ENCODE results near the gene CORO2A. TPM values are rescaled to one million over a fixed set of nuclear protein-coding genes. Genes with fewer than 3 reads are reported as not detected.
"Not testable (repeated sequence)": the region's sequence is repeated elsewhere in the genome, so short reads cannot be mapped to it uniquely, and the experiment has no call there.

CORO2A gene
- total and polyA plus RNA-seq, 11 donors, result 0.09 to 2.2 (median 0.22) TPM

GRCh38 chr9:98130576-98131228, 61.7 kb downstream of the CORO2A start:
- TF ChIP-seq POLR2A (IDR thresholded peaks at IDR 0.05), result no peak
- no peak for TF ChIP-seq CTCF (IDR thresholded peaks at IDR 0.05)
- no peaks in the 10 kb centered on the region for H3K9me3 ChIP-seq
- H3K4me3 ChIP-seq, result no peak overlapping the region
- ATAC-seq, result no peak
- intact Hi-C loops (cut with DNase I), result no loop called here
- DNase-seq, result no peak
- peaks cover 0 to 20% (median 0%) of the 10 kb centered on the region in 12 donors for H3K4me1 ChIP-seq
- no peaks in the 10 kb centered on the region for H3K27me3 ChIP-seq
- peaks cover 0 to 11% (median 0%) of the 10 kb centered on the region in 9 donors for H3K36me3 ChIP-seq
- WGBS, 4 donors, result 81 to 83% (median 82%) methylated on average over 11 to 13 of the region's 13 CpGs
- no peak overlapping the region for H3K27ac ChIP-seq

GRCh38 chr9:98130060-98130459, 62.4 kb downstream of the CORO2A start:
- ATAC-seq; intact Hi-C loops (cut with DNase I): not testable (repeated sequence)

GRCh38 chr9:98129451-98129881, 63.0 kb downstream of the CORO2A start:
- H3K4me3 ChIP-seq, result no peak overlapping the region
- 89 to 91% (median 90%) methylated on average over 10 of the region's 10 CpGs for WGBS, 4 donors
- DNase-seq (peak in 1 of 5 donors; percentile 31), ATAC-seq (peak in 3 of 4 donors; percentile 50 to 78 (median 71))
- no peaks in the 10 kb centered on the region for H3K9me3 ChIP-seq
- H3K27me3 ChIP-seq, result no peaks in the 10 kb centered on the region
- H3K27ac ChIP-seq, result peak overlapping the region in 1 of 12 donors; percentile 75
- H3K36me3 ChIP-seq, result peaks cover 0 to 16% (median 0%) of the 10 kb centered on the region in 9 donors
- TF ChIP-seq CTCF (IDR thresholded peaks at IDR 0.05), result no peak
- TF ChIP-seq POLR2A (IDR thresholded peaks at IDR 0.05), result no peak
- H3K4me1 ChIP-seq, result peaks cover 0 to 20% (median 0%) of the 10 kb centered on the region in 12 donors
- intact Hi-C loops (cut with DNase I), result no loop called here

More at GRCh38 chr9:98130060-98130459, 62.4 kb downstream of the CORO2A start:
- WGBS, 4 donors, result 93 to 98% (median 98%) methylated on average over 4 of the region's 4 CpGs
- H3K4me3 ChIP-seq, H3K27me3 ChIP-seq, DNase-seq, H3K9me3 ChIP-seq, H3K27ac ChIP-seq: not testable (repeated sequence)
- Histone ChIP-seq H3K4me1 (peaks cover 0 to 20% (median 0%) of the 10 kb centered on the region in 12 donors), H3K36me3 (peaks cover 0 to 13% (median 0%) of the 10 kb centered on the region in 9 donors)

- Histone ChIP-seq H3K9me3 (no peaks in the 10 kb centered on the region), H3K36me3 (peaks cover 0 to 16% (median 0%) of the 10 kb centered on the region in 9 donors), H3K27ac (peak overlapping the region in 1 of 12 donors; percentile 75), H3K4me3 (no peak overlapping the region), H3K4me1 (peaks cover 0 to 20% (median 0%) of the 10 kb centered on the region in 12 donors), H3K27me3 (no peaks in the 10 kb centered on the region)
- ATAC-seq, result no peak
- WGBS, 4 donors, result 94 to 99% (median 96%) methylated on average over 11 to 16 of the region's 16 CpGs
- intact Hi-C loops (cut with DNase I), result no loop called here
- no peak for DNase-seq
- TF ChIP-seq CTCF (IDR thresholded peaks at IDR 0.05) (no peak), POLR2A (IDR thresholded peaks at IDR 0.05) (no peak)
These were observed 64.1 kb downstream of the CORO2A start for GRCh38 chr9:98128316-98128715.

All from heart left ventricle (tissue), 16 donors.